IMR-90 (cell line): ENCODE results near the gene POM121L2. TPM values are rescaled to one million over a fixed set of nuclear protein-coding genes. Genes with fewer than 3 reads are reported as not detected.

Source experiments
- ATAC-seq: fragments of 200-7000 bp; cut with Tn5 transposase; 2 replicates; pipeline ENCODE4 v1.9.1; 2020; ENCODE audit warnings: low read depth, mild to moderate bottlenecking, moderate library complexity
- BruUV-seq: library from RNA; stranded (reverse); fragments of 400-500 nt; replicated peaks from 2 replicates; lab custom pipeline; 2021; lab: Mats Ljungman, UMichigan
- CTCF ChIA-PET: fragments of 300-600 bp; formaldehyde crosslinking; extraction: SDS; loops from one replicate; lab custom pipeline; 2021; ENCODE audit warnings: antibody characterized with exemption; lab: Yijun Ruan, JAX
- POLR2A ChIA-PET: fragments of 300-600 bp; sonication (Branson Sonifier 250); formaldehyde crosslinking; loops from one replicate; lab custom pipeline; 2022; ENCODE audit warnings: antibody characterized with exemption; ENCODE audit not compliant: unreplicated experiment; lab: Charles Lee
- DNase-seq: peaks from one replicate; pipeline ENCODE4 v3.0.0; 2013
- H2AFZ ChIP-seq: replicated peaks from 2 replicates; pipeline ENCODE3; 2013; ENCODE audit warnings: low read length, mild to moderate bottlenecking; ENCODE audit not compliant: poor library complexity
- H2AK5ac ChIP-seq: 2 replicates; pipeline ENCODE4 v1.6.1; 2013; ENCODE audit warnings: low read depth, low read length, inconsistent platforms
- H2AK9ac ChIP-seq: replicated peaks from 2 replicates; pipeline ENCODE3; 2013; ENCODE audit warnings: mild to moderate bottlenecking, low read depth, low read length, moderate library complexity; ENCODE audit not compliant: poor library complexity
- H2BK120ac ChIP-seq: 2 replicates; pipeline ENCODE4 v1.6.1; 2013; ENCODE audit warnings: low read depth, low read length, inconsistent platforms
- H2BK15ac ChIP-seq: 3 replicates; pipeline ENCODE4 v1.6.1; 2013; ENCODE audit warnings: low read depth, low read length, inconsistent platforms
- H2BK20ac ChIP-seq: 2 replicates; pipeline ENCODE4 v1.6.1; 2013; ENCODE audit warnings: low read depth, mild to moderate bottlenecking, inconsistent platforms, low read length, moderate library complexity
- H2BK5ac ChIP-seq: 2 replicates; pipeline ENCODE4 v1.6.1; 2013; ENCODE audit warnings: mild to moderate bottlenecking, low read depth, low read length, inconsistent platforms; ENCODE audit not compliant: poor library complexity, severe bottlenecking
- H3K14ac ChIP-seq: replicated peaks from 2 replicates; pipeline ENCODE4 v1.6.1; 2013; ENCODE audit warnings: low read depth, low read length, inconsistent platforms
- H3K18ac ChIP-seq: 2 replicates; pipeline ENCODE4 v1.6.1; 2013; ENCODE audit warnings: low read depth, low read length, control low read depth
- H3K23ac ChIP-seq: 2 replicates; pipeline ENCODE4 v1.6.1; 2013; ENCODE audit warnings: low read depth, low read length, inconsistent platforms
- H3K27ac ChIP-seq: 2 replicates; pipeline ENCODE4 v1.5.1; 2013; ENCODE audit warnings: mild to moderate bottlenecking, control low read depth, low read length; ENCODE audit not compliant: insufficient read depth
- H3K27me3 ChIP-seq: 2 replicates; pipeline ENCODE4 v1.6.1; 2013; ENCODE audit warnings: low read length; ENCODE audit not compliant: control insufficient read depth, insufficient read depth
- H3K36me3 ChIP-seq: 2 replicates; pipeline ENCODE4 v1.6.1; 2013; ENCODE audit warnings: low read length, mixed read lengths; ENCODE audit not compliant: control insufficient read depth, insufficient read depth
- H3K4ac ChIP-seq: 2 replicates; pipeline ENCODE4 v1.6.1; 2013; ENCODE audit warnings: low read depth, low read length, inconsistent platforms
- H3K4me1 ChIP-seq: 2 replicates; pipeline ENCODE4 v1.6.1; 2013; ENCODE audit warnings: low read length, mixed read lengths; ENCODE audit not compliant: control insufficient read depth, insufficient read depth
- H3K4me2 ChIP-seq: 2 replicates; pipeline ENCODE4 v1.6.1; 2013; ENCODE audit warnings: low read depth, mild to moderate bottlenecking, control low read depth, low read length, moderate library complexity
- H3K4me3 ChIP-seq: 2 replicates; pipeline ENCODE4 v1.5.1; 2013; ENCODE audit warnings: low read depth, mild to moderate bottlenecking, control low read depth, low read length, moderate library complexity; ENCODE audit not compliant: insufficient read depth
- H3K56ac ChIP-seq: 2 replicates; pipeline ENCODE4 v1.6.1; 2013; ENCODE audit warnings: low read length, inconsistent platforms; ENCODE audit not compliant: insufficient read depth; ENCODE audit errors: extremely low read depth
- H3K79me1 ChIP-seq, 2 experiments: 2 replicates each; pipeline ENCODE4 v1.6.1; 2013; ENCODE audit warnings: low read length in 2 of 2, inconsistent platforms in 1 of 2, low read depth in 1 of 2
- H3K9ac ChIP-seq: 2 replicates; pipeline ENCODE4 v1.6.1; 2013; ENCODE audit warnings: low read depth, low read length, control low read depth
- H3K9me1 ChIP-seq: 2 replicates; pipeline ENCODE4 v1.6.1; 2013; ENCODE audit warnings: low read length, inconsistent platforms; ENCODE audit not compliant: insufficient read depth
- H3K9me3 ChIP-seq: 2 replicates; pipeline ENCODE4 v1.6.1; 2013; ENCODE audit warnings: low read length; ENCODE audit not compliant: control insufficient read depth, insufficient read depth
- H4K20me1 ChIP-seq: 2 replicates; pipeline ENCODE4 v1.6.1; 2013; ENCODE audit warnings: low read length, inconsistent platforms; ENCODE audit not compliant: insufficient read depth
- H4K5ac ChIP-seq: 2 replicates; pipeline ENCODE4 v1.6.1; 2013; ENCODE audit warnings: mild to moderate bottlenecking, low read depth, low read length, control low read depth
- H4K8ac ChIP-seq, 2 experiments: 2 replicates each; pipeline ENCODE4 v1.6.1; 2013; ENCODE audit warnings: low read depth in 2 of 2, low read length in 2 of 2, control low read depth in 1 of 2, inconsistent platforms in 1 of 2
- H4K91ac ChIP-seq: 2 replicates; pipeline ENCODE4 v1.6.1; 2013; ENCODE audit warnings: low read depth, low read length, inconsistent platforms; ENCODE audit not compliant: insufficient read depth
- FOS ChIP-seq: fragments of 150-350 bp; IDR thresholded peaks from 2 replicates; pipeline ENCODE4 v1.6.1; 2016; ENCODE audit warnings: low read depth, low read length
- MAFK ChIP-seq: IDR thresholded peaks from 2 replicates; pipeline ENCODE4 v1.6.1; 2012; ENCODE audit warnings: low read depth, low read length, improper control_type of control experiment
- RFX5 ChIP-seq: IDR thresholded peaks from 2 replicates; pipeline ENCODE4 v1.8.0; 2012; ENCODE audit warnings: low read depth, mild to moderate bottlenecking, low read length, moderate library complexity
- WGBS, 2 experiments: methylation state at CpG; one replicate each; pipeline versions ENCODE4 v1.1.5 to v1.1.7; 2013; ENCODE audit warnings: missing lambda C conversion rate in 2 of 2; ENCODE audit not compliant: insufficient read length in 1 of 2; ENCODE audit errors: extremely low coverage in 2 of 2; 5-methylcytosine and 5-hydroxymethylcytosine counted together
- dilution Hi-C: fragments of 300-500 bp; cut with HindIII; formaldehyde crosslinking; loops from one replicate; pipeline ENCODE4 v1.14.3; 2018; ENCODE audit warnings: low sequenced_read_pairs; ENCODE audit not compliant: unreplicated experiment
- in situ Hi-C: fragments of 300-500 bp; cut with MboI; formaldehyde crosslinking; loops from 3 replicates; pipeline ENCODE4 v1.14.3; 2019; ENCODE audit warnings: low sequenced_read_pairs, inconsistent platforms, mixed read lengths
- intact Hi-C: fragments of 100-400 bp; cut with micrococcal nuclease; formaldehyde crosslinking; loops from 2 replicates; pipeline ENCODE4 v1.10.0; 2022
- polyA plus RNA-seq, 3 experiments: library from polyadenylated mRNA; depleted of rRNA; stranded (reverse); fragments of >200 nt; gene quantifications; 2 replicates each; pipeline ENCODE4 v1.2.3, GENCODE V29; 2012; ENCODE audit warnings: low replicate concordance in 1 of 3
- total RNA-seq: library from RNA; depleted of rRNA; stranded (reverse); fragments of >200 nt; gene quantifications from 2 replicates; pipeline ENCODE4 v1.2.3, GENCODE V29; 2012
- TF ChIP-seq, protein P1 (sequence below): conservative IDR thresholded peaks from 2 replicates; pipeline ENCODE4 v1.5.1; 2012; ENCODE audit warnings: mild to moderate bottlenecking, low read depth, low read length, improper control_type of control experiment

POM121L2 gene
- total and polyA plus RNA-seq, 2 of the 4 experiments (the other 2 are of a cell fraction), result not detected

DNA sequence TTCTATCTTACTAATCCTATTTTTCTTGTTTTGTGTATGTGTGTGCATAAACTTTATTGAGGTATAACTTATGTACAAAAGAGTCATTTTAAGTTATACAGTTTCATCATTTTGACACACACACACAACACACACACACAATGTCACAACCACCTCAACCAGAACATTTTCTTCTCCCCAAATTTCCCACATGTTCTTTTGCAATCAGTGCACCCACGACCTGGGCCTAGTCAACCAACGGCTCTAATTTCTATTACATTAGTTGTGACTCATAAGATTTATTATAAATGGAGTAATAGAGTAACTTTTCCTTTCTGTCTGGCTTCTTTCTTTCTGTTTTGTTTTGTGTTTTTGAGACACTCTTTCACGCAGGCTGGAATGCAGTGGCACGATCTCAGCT lies 9.8 kb upstream of the POM121L2 start:
- intact Hi-C loops (no loop called here), dilution Hi-C loops (no loop called here), in situ Hi-C loops (no loop called here)
- no peak overlapping the region for H4K91ac ChIP-seq
- no peak overlapping the region for H3K56ac ChIP-seq
- H2AK9ac ChIP-seq, result no peak overlapping the region
- ChIA-PET CTCF (no interaction called here), POLR2A (no interaction called here)
- no peaks in the 10 kb centered on the region for H3K9me3 ChIP-seq
- H3K79me1 ChIP-seq, result no peaks in the 10 kb centered on the region
- H3K4me2 ChIP-seq, result no peak overlapping the region
- no peak overlapping the region for H3K9ac ChIP-seq
- no peak overlapping the region for H2BK120ac ChIP-seq
- H2AFZ ChIP-seq, result no peak overlapping the region
- no peaks in the 10 kb centered on the region for H4K20me1 ChIP-seq
- no peak overlapping the region for H2AK5ac ChIP-seq
- ATAC-seq (no peak), DNase-seq (no peak)
- no peaks in the 10 kb centered on the region for H3K9me1 ChIP-seq
- H3K4me1 ChIP-seq, result no peaks in the 10 kb centered on the region
- H3K23ac ChIP-seq, result no peak overlapping the region
- no peak overlapping the region for H3K14ac ChIP-seq
- no peak overlapping the region for H2BK5ac ChIP-seq
- H3K18ac ChIP-seq, result no peak overlapping the region
- no peak overlapping the region for H3K4me3 ChIP-seq
- H3K4ac ChIP-seq, result no peak overlapping the region
- H4K5ac ChIP-seq, result no peak overlapping the region
- WGBS, 2 experiments, result no CpG with 5 or more reads among the region's 4 CpGs
- H3K36me3 ChIP-seq, result no peaks in the 10 kb centered on the region
- no peak overlapping the region for H4K8ac ChIP-seq
- H3K27me3 ChIP-seq, result no peaks in the 10 kb centered on the region
- no peak overlapping the region for H2BK20ac ChIP-seq
- no peak overlapping the region for H3K27ac ChIP-seq
- TF ChIP-seq RFX5 (no peak), FOS (no peak), MAFK (no peak)
- TF ChIP-seq, protein P1, sequence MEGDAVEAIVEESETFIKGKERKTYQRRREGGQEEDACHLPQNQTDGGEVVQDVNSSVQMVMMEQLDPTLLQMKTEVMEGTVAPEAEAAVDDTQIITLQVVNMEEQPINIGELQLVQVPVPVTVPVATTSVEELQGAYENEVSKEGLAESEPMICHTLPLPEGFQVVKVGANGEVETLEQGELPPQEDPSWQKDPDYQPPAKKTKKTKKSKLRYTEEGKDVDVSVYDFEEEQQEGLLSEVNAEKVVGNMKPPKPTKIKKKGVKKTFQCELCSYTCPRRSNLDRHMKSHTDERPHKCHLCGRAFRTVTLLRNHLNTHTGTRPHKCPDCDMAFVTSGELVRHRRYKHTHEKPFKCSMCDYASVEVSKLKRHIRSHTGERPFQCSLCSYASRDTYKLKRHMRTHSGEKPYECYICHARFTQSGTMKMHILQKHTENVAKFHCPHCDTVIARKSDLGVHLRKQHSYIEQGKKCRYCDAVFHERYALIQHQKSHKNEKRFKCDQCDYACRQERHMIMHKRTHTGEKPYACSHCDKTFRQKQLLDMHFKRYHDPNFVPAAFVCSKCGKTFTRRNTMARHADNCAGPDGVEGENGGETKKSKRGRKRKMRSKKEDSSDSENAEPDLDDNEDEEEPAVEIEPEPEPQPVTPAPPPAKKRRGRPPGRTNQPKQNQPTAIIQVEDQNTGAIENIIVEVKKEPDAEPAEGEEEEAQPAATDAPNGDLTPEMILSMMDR, result no peak
- no peak overlapping the region for H2BK15ac ChIP-seq
- BruUV-seq, result no TSS peak
